Ureter (tissue), 1 donor: ENCODE data around the gene FOXD4. TPM values are rescaled to one million over a fixed set of nuclear protein-coding genes. Genes with fewer than 3 reads are reported as not detected.
"Not testable (repeated sequence)": the region's sequence is repeated elsewhere in the genome, so short reads cannot be mapped to it uniquely, and the experiment has no call there.

Experiments
- DNase-seq: peaks from one replicate; pipeline ENCODE4 v3.0.0-alpha.2; 2020; ENCODE audit warnings: low spot score
- total RNA-seq: library from RNA; stranded (reverse); gene quantifications from one replicate; pipeline ENCODE4 v1.2.4, GENCODE V29; 2023
- donor health status: DM: yes; HTN: yes; CAD: no.

FOXD4 gene
- total RNA-seq, 1 donor from 2014 or later = not detected

DNA sequence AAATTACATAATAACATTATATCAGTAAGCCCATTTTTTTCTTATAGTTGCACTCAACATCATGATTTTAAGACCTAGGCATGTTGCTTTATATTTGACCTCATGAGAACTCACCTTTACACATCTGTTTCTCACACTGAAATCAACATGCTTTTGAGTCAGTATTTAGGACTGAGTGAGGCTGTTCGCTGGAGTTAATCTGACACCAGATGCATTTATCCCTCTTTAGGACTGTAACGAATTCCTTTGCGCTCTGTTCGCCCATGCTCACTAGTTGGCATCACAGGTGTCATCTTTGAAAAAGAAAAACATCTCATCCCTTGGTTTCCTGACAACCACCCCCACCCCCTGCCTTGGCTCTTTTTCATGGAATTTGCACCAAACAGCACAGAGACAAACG, 24.3 kb downstream of the FOXD4 start:
- DNase-seq = not testable (repeated sequence)

GRCh38 chr9:90851-91250, 27.4 kb downstream of the FOXD4 start:
- not testable (repeated sequence) for DNase-seq

GRCh38 chr9:88396-89037, 29.7 kb downstream of the FOXD4 start:
- DNase-seq = not testable (repeated sequence)

DNA sequence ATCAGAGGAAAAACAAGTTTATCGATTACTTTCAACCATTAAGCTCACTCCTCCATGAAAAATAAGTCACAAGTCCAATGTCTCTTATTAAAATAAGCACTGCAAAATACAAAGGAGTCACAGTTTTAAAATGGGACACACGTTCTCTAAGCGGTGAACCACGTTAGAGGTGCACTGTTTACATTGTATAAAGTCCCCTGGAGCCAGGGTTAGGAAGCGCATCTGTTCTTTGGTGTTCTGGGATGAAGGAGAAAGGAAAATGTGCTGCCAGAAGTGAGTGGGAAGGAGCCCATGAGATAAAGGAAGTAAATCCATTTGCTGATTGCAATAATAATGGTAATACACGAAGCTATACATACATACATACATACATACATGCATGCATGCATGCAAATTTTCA, 30.4 kb downstream of the FOXD4 start:
- DNase-seq = not testable (repeated sequence)

- DNase-seq = not testable (repeated sequence)
Measured at GRCh38 chr9:87105-87504, 31.1 kb downstream of the FOXD4 start.

DNA sequence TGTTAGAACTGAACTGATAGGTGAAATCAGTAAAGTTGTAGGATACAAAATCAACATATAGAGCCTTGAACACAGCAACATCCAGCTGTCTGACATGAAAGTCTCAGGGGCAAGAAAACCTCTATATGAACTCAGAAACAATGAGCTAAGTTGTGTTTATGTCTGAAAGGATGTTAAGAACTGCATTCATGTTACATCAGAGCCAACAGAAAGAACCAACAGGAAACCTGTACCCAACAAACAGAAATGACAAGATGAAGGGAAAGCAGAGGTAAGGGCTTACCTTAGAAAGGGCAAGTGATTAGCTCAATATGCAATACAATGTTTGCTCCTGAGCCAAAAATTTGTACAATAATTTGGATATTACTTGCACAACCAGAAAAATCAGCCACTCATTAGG, 31.5 kb downstream of the FOXD4 start:
- not testable (repeated sequence) for DNase-seq

DNA sequence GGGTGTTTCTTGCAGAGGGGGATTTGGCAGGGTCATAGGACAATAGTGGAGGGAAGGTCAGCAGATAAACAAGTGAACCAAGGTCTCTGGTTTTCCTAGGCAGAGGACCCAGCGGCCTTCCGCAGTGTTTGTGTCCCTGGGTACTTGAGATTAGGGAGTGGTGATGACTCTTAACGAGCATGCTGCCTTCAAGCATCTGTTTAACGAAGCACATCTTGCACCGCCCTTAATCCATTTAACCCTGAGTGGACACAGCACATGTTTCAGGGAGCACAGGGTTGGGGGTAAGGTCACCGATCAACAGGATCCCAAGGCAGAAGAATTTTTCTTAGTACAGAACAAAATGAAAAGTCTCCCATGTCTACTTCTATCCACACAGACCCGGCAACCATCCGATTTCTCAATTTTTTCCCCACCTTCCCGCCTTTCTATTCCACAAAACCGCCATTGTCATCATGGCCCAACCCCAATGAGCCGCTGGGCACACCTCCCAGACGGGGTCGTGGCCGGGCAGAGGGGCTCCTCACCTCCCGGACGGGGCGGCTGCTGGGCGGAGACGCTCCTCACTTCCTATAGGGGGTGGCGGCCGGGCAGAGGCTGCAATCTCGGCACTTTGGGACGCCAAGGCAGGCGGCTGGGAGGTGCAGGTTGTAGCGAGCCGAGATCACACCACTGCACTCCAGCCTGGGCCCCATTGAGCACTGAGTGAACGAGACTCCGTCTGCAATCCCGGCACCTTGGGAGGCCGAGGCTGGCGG, 35.1 kb downstream of the FOXD4 start:
- DNase-seq = not testable (repeated sequence)

DNA sequence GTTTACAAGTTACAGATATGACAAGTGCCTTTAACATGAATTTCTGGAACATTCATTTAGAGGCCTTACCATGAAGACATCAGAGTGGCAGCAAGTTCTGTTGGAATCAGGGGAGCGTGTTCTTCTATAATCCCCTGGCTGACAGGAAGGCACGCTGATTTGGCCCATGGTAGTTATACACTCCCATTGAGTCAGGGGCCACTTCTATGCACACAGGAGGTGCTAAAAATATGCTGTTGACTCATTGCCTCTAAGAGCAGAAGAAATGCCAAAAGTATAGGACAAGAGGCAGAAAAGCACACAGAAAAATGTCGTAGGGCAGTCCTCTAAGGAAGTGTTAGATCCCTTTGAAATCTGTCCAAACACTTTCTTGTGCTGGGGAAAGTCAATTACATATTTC, 39.9 kb downstream of the FOXD4 start:
- not testable (repeated sequence) for DNase-seq

DNA sequence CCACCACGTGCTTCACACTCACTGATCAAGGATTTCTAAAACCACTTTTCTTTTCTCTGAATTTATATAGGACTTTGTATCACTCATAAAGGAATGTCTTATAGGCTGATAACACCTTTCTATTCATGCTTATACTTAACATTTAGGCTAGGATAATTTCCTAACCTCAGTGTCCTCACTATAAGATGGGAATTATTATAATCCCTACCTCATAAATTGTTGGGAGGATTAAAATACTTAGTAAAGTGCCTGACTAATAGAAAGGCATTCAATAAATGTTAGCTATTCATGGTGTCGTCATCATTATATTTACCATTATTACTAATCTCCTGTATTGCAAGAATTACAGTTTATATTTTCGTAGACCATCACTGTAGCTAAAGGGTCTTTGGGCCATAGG, 41.8 kb downstream of the FOXD4 start:
- not testable (repeated sequence) for DNase-seq

- DNase-seq = not testable (repeated sequence)
Measured at GRCh38 chr9:73900-74525, 44.2 kb downstream of the FOXD4 start.

GRCh38 chr9:73076-73899, 44.9 kb downstream of the FOXD4 start:
- DNase-seq = not testable (repeated sequence)

Other genes with a start within 250 kb of the FOXD4 start
- gene WASHC1, start 89.0 kb downstream of the FOXD4 start, total RNA-seq = 34.6 TPM
- 57.9 TPM for gene ZNG1A, start 60.6 kb upstream of the FOXD4 start, total RNA-seq
- 65.8 TPM for gene DOCK8, start 96.4 kb upstream of the FOXD4 start, total RNA-seq